DND-41 (cell line): ENCODE measurements around the gene FAM135A.

ENCODE experiments used
- EZH2 ChIP-seq: IDR thresholded peaks from 3 replicates; pipeline ENCODE4 v1.6.1; 2012; ENCODE audit warnings: borderline replicate concordance, low read depth, mild to moderate bottlenecking, moderate library complexity, low read length, inconsistent platforms; ENCODE audit not compliant: severe bottlenecking
- TF ChIP-seq, protein P1 (sequence below): IDR thresholded peaks from 2 replicates; pipeline ENCODE4 v1.5.1; 2012; ENCODE audit warnings: borderline replicate concordance, low read length, moderate library complexity, mild to moderate bottlenecking; ENCODE audit not compliant: poor library complexity, severe bottlenecking; ENCODE audit errors: extremely low read depth

DNA sequence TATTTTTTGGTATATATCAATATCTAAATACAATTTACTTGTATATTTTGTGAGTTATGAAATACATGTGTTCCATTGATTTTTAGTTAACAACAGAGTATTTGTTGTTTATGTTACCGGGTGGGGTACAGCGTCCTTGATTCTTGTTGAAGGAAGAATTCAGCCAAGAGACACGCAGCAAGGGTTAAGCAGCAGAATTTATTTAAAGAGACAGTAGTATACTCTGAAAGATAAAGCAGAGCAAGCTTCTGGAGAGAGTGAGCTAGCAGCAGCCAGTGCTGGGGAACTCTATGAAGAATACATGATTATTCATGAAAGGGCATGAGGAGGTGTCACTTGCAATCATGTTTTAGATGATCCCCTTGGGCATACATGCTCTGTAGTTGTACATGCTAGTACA lies 76.1 kb downstream of the FAM135A start:
- TF ChIP-seq, protein P1, sequence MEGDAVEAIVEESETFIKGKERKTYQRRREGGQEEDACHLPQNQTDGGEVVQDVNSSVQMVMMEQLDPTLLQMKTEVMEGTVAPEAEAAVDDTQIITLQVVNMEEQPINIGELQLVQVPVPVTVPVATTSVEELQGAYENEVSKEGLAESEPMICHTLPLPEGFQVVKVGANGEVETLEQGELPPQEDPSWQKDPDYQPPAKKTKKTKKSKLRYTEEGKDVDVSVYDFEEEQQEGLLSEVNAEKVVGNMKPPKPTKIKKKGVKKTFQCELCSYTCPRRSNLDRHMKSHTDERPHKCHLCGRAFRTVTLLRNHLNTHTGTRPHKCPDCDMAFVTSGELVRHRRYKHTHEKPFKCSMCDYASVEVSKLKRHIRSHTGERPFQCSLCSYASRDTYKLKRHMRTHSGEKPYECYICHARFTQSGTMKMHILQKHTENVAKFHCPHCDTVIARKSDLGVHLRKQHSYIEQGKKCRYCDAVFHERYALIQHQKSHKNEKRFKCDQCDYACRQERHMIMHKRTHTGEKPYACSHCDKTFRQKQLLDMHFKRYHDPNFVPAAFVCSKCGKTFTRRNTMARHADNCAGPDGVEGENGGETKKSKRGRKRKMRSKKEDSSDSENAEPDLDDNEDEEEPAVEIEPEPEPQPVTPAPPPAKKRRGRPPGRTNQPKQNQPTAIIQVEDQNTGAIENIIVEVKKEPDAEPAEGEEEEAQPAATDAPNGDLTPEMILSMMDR = no peak
- TF ChIP-seq EZH2 = no peak
